PC-9 (cell line): ENCODE data around the gene UGT2A3.

Experiments used
- EZH2 ChIP-seq: fragments of 200-600 bp; sonication (generic); IDR thresholded peaks from 2 replicates; pipeline ENCODE4 v1.8.0; 2017; ENCODE audit warnings: antibody characterized with exemption, low read depth
- TF ChIP-seq, protein P1 (sequence below): fragments of 200-600 bp; sonication (generic); conservative IDR thresholded peaks from 2 replicates; pipeline ENCODE4 v1.6.1; 2017; ENCODE audit warnings: mixed run types, antibody characterized with exemption, mild to moderate bottlenecking, moderate library complexity

- TF ChIP-seq, protein P1, sequence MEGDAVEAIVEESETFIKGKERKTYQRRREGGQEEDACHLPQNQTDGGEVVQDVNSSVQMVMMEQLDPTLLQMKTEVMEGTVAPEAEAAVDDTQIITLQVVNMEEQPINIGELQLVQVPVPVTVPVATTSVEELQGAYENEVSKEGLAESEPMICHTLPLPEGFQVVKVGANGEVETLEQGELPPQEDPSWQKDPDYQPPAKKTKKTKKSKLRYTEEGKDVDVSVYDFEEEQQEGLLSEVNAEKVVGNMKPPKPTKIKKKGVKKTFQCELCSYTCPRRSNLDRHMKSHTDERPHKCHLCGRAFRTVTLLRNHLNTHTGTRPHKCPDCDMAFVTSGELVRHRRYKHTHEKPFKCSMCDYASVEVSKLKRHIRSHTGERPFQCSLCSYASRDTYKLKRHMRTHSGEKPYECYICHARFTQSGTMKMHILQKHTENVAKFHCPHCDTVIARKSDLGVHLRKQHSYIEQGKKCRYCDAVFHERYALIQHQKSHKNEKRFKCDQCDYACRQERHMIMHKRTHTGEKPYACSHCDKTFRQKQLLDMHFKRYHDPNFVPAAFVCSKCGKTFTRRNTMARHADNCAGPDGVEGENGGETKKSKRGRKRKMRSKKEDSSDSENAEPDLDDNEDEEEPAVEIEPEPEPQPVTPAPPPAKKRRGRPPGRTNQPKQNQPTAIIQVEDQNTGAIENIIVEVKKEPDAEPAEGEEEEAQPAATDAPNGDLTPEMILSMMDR = no peak
- TF ChIP-seq EZH2 = no peak
Measured at GRCh38 chr4:68997040-68997439, 45.4 kb upstream of the UGT2A3 start.
